GM12875 (cell line): ENCODE measurements around the gene CFAP58.
"Not testable (repeated sequence)": the region's sequence is repeated elsewhere in the genome, so short reads cannot be mapped to it uniquely, and the experiment has no call there.

Experiments
- H3K4me3 ChIP-seq: one replicate; pipeline ENCODE4 v1.5.1; 2011; ENCODE audit warnings: low read depth, low read length, control low read depth
- CTCF ChIP-seq: IDR thresholded peaks from 2 replicates; pipeline ENCODE4 v1.5.1; 2011; ENCODE audit warnings: low read depth, mild to moderate bottlenecking, control low read depth, inconsistent platforms, low read length, moderate library complexity, borderline replicate concordance; ENCODE audit not compliant: insufficient read depth

Gene CFAP58

DNA sequence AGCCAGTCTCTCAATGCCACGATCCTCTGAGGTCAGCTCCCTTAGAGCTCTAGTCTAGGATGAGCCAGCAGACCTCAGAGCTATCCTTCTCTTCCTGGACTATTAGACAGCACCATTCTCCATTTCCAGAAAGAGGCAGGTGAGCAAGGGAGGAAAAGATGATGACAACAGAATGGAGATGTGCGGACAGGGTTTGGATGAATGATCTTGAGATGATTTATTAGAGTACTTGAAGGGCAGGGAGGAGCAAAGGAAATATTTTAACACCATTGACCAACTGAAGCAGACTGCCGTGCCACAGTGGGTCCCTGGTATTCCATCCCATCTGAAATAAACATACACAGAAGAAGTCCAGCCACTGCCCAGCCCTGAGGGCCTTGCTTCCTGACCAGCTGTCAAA is 94.3 kb downstream of the CFAP58 start:
- no peak for TF ChIP-seq CTCF
- H3K4me3 ChIP-seq = no peak overlapping the region

DNA sequence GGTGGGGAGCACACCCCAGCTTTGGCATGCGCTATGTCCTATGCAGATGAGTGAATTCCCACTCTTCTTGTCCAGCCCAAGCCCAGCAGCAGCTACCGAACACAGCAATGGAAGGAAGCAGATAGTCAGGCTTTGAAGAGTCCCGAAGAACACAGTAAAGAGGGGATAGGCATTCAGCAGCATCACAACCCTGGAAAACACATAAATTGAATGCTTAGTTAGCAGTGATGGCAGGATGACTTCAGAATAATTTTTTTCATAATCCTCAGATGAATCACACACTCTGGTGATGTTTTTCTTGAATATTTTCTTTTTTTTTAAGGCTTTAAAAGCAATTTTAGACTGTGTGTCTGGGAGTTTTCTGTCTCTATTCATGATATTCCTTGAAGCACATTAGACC is 95.8 kb downstream of the CFAP58 start:
- H3K4me3 ChIP-seq = no peak overlapping the region
- TF ChIP-seq CTCF = no peak

- no peak overlapping the region for H3K4me3 ChIP-seq
- no peak for TF ChIP-seq CTCF
Observed at GRCh38 chr10:104450490-104450889, 96.9 kb downstream of the CFAP58 start.

DNA sequence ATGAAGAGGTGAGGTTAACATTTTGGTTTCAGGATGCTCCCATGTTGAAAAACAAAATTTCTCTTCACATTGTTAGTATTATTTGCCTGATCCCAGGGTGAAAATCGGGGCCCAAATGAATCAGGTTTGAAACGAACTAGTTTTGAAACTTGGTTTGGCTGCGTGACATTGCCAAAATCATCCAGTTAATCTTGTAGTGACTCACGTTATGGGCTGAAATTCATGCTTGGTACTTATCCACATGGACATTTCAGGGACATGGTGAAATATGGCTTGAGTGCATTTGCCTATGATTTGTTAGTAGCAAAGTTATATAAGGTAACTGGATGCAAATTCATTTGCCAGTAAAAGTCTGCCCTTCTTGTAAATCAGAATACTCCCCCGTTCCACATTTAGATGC is 97.3 kb downstream of the CFAP58 start:
- TF ChIP-seq CTCF = no peak
- no peak overlapping the region for H3K4me3 ChIP-seq

GRCh38 chr10:104452977-104453376 is 99.3 kb downstream of the CFAP58 start:
- no peak for TF ChIP-seq CTCF

GRCh38 chr10:104456802-104457542 is 103.3 kb downstream of the CFAP58 start:
- no peak overlapping the region for H3K4me3 ChIP-seq
- no peak for TF ChIP-seq CTCF

More at GRCh38 chr10:104452977-104453376, 99.3 kb downstream of the CFAP58 start:
- H3K4me3 ChIP-seq = no peak overlapping the region

DNA sequence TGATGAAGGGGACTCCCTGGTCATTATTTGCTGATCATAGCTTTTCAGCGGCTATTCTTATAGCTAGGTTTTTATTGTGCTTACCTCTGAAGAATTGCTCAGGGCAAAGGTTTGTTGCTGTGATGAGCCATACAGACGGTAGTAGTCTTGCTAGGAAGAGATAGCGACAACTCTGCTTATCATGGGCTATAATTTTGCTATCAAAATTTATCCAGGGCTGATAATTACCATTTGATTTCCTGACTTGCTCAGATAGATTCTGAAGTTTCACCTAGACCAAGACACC is 103.9 kb downstream of the CFAP58 start:
- no peak overlapping the region for H3K4me3 ChIP-seq
- no peak for TF ChIP-seq CTCF

DNA sequence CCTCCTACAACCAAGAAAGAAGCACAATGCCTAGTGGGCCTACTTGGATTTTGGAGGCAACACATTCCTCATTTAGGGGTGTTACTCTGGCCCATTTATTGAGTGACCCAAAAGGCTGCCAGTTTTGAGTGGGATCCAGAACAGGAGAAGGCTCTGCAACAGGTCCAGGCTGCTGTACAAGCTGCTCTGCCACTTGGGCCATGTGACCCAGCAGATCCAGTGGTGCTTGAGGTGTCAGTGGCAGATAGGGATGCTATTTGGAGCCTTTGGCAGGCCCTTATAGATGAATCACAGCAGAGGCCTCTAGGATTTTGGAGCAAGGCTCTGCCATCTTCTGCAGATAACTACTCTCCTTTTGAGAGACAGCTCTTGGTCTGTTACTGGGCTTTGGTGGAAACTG is 111.9 kb downstream of the CFAP58 start:
- H3K4me3 ChIP-seq = not testable (repeated sequence)

- not testable (repeated sequence) for H3K4me3 ChIP-seq
Observed at GRCh38 chr10:104468818-104469217, 115.2 kb downstream of the CFAP58 start.
